Activated CD8-positive, alpha-beta memory T cell treated with anti-CD3 and anti-CD28 coated beads, Interleukin-2, amount 50 U/mL, for 24 hours (primary cell): ENCODE results near the gene GPR152.
A peak's percentile ranks its signal among the peaks of the same experiment; 100 is the strongest.
"Not testable (repeated sequence)": the region's sequence is repeated elsewhere in the genome, so short reads cannot be mapped to it uniquely, and the experiment has no call there.

ENCODE experiments used
- DNase-seq: peaks from one replicate; pipeline ENCODE4 v3.0.0-alpha.2; 2020; ENCODE audit errors: extremely low read depth

GPR152 gene

DNA sequence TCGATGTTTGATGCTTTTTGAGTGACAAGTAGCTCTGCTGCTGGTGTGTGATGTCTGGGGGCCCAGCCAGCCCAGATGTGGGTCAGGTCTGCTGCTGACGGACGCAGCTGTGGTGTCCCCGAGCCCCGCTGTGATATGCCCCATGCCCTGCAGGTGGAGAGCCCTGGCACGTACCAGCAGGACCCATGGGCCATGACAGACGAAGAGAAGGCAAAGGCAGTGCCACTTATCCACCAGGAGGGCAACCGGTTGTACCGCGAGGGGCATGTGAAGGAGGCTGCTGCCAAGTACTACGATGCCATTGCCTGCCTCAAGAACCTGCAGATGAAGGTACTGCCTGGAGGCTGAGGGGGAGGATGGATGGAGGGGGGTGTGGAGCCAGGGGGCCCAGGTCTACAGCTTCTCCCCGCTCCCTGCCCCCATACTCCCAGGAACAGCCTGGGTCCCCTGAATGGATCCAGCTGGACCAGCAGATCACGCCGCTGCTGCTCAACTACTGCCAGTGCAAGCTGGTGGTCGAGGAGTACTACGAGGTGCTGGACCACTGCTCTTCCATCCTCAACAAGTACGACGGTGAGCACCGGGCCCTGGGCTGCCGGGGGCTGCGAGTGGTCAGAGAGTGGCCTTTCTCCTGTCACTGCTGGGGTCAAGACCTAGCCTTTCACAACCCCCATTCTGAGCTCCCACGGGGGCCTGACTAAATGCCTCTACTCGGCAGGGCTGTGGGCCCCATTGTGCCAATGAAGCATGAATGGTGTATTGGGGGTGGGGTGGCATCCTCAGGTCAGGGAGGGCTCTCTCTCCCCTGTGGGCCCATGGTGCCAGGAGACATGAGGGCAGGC lies 37.6 kb upstream of the GPR152 start:
- DNase-seq, result no peak

DNA sequence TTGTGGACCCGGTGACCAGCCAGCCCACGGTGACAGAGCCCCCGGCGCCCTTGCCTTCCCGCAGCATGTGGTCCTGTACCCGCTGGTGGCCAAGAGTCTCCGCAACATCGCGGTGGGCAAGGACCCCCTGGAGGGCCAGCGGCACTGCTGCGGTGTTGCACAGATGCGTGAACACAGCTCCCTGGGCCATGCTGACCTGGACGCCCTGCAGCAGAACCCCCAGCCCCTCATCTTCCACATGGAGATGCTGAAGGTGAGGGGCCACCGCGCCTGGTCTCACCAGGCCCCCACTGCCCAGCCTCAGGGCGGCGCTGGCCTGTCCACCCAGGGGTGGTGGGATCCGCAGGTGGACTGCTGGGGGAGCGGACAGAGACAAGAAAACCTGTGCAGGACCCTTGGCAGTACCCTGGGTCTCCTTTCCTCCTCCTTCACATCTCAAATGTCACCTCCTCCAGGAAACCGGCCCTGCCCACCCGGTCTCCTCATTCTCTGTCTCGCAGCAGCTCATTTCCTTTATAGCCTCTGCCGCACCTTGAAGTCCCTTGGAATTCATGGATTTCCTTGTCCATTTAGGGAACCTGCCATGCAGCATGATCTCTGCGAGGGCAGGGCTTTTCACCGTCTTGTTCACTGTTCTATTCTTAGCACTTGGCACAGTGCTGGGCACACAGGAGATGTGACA lies 36.8 kb upstream of the GPR152 start:
- DNase-seq, result no peak

DNA sequence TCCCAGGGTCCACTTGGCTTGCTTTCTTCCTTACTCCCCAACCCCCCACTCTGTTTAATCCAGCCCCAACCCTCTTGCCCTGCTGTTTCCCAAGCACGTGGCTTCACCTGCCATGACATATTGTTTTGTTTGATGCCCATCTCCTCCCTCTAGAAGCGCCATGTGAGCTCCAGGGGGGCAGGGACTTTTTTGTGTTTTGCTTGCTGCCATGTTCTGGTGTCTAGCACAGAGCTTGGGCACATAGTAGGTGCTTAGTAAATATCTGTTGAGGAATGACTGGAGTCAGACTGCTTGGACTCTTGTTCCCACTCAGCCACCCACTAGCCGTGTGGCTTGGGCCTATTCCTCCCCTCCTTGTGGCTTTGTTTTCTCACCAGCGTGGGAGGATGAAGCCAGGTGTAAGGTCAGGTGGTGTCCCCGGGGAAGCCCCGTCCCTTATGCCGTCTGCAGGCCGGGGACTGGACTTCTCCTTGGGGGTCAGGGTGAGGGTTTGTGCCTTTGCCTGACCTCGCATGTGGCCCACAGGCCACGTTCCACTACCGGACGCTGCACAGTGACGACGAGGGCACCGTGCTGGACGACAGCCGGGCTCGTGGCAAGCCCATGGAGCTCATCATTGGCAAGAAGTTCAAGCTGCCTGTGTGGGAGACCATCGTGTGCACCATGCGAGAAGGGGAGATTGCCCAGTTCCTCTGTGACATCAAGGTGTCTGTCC lies 34.1 kb upstream of the GPR152 start:
- no peak for DNase-seq

DNA sequence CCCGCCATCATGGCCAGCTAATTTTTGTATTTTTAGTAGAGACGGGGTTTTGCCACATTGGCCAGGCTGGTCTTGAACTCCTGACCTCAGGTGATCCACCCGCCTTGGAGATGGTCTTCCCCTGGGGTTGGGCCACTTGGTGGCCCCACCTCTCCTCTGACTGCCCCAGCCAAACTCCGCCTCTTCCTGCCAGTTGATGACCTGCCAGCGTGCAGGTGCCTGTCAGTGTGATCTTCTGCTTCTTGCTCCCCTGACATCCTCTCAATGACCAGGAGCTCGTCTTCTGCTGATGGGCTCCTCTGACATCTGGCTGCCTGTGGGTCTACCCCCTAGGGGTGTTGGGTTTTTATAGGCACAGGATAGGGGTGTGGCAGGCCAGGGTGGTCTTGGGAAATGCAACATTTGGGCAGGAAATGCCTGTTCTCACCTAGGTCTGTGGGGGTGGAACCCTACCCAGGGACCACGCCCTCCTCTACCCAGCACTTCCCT lies 33.4 kb upstream of the GPR152 start:
- not testable (repeated sequence) for DNase-seq

DNA sequence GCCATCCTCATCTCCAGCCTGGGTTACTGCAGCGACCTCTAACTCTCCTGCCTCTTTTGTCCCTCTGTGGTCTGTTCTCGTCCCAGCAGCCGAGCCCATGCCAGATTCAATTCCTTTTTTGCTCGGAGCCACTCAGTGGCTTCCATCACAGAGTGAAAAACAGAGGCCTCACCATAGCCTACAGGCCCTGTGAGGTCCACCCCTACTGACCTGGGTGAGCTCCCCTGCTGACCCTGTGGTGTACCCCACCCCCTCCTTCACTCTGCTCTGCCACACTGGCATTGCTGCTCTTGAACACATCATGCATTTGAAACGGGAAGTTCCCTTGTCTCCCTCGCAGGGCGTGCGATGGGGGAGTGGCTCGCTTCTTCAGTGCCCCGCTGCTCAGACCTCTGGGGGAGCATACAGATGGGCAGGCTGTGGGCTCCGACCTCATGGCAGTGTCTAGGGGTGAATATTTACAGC lies 32.4 kb upstream of the GPR152 start:
- DNase-seq, result no peak

DNA sequence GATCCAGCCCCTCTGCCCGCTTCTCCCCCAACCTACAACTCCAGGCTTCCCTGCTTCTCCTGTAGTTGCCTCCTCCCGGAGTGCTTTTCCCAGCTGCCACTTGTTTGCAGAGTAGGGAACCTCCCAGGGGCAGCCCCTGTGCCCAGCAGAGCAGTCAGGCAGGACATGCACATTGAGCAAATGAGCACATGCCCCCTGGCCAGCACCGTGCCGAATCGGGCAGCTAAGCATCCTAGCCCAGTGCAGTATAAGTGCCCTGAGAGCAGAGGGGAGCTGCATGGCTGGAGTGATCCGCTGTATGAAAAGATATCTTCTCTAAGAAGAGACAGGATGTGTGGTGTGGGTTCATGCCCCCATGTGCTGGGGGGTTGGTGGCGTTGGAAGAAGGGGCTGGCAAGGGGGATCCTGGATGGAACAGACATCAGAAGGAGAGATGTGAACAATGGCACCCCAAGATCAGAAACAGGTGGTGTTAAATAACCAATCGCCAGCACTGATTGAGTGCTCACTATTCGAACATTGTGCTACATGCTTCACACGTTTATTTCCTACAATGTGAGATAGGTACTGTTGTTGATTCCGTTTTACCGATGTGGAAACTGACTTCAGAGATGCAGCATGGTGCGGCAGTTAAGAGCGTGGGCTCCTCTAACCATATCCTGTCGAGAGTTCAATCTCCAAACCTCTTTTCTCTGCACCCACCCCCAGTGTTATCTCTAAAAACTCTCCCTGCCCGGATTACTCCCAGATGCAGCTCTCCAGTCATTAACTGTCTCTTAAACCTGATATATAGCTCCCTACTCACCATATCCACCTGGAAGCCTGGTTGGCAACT lies 31.5 kb upstream of the GPR152 start:
- no peak for DNase-seq

DNA sequence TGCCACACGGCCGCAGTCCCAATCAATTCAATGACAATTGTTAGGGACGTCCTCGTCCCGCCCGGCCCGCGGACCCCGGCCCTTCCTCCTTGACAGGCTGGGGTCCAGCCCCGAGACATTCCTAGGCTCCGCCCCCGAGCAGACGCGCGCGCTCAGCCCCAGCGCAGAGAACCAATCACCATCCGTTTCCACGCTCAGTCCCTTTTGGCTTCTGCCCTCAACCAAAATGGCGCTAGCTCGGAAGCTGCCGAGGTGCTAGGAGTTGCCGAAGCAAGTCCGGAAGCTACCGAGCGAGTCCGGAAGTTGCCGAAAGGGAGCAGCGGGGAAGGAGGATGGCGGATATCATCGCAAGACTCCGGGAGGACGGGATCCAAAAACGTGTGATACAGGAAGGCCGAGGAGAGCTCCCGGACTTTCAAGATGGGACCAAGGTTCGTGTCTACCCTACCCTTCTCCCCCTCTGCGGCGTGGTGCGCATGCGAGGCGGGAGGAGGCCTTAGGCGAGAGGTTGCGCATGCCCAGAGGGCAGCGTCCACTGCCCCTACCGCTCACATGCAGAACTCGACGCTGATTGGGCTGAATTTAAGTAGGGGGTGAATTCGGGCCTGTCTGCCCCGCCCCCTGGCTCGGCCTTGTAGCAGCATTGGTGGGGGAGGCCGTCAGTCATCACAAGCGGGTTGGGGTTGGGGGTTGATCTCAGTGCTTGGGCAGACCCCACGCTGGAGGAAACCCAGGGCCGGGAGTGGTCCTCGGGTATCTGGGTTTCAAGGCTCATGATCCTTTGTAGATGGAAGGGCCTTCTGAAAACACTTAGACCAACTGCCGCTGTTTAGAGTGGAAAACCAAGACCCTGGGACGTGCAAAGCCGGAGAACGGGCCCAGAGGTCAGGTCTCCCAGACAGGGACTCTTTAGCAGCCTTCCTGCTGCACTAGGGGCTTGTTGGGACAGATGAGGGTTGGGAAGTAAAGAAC lies 30.6 kb upstream of the GPR152 start, which contains the start of gene AIP:
AIP (plus strand) TSS at position 200 of the 972 bp plus-strand sequence; CDS start at position 333, 133 bp downstream.
- peak; percentile 93 for DNase-seq

DNA sequence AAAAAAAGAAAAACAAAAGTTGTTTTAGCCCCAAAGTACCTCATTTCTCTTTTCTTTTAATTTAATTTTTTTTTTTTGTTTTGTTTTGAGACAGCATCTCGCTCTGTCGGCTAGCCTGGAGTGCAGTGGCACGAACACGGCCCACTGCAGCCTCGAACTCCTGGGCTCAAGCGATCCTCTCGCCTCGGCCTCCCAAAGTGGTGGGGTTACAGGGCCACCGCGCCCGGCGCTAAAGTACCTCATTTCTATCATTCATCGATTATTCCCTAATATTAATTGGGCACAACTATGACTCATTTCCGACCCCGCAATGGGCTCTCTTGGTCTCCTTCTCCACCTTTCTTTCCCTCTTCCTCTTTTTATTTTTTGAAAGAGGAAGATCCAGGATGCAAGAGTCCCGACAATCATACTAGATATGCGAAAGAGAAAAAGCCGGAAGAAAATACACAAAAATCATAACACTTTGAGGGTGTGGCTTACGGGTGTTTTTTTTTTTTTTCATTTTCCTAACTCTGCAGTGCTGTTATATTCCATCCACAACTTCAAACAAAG lies 29.8 kb upstream of the GPR152 start:
- no peak for DNase-seq

DNA sequence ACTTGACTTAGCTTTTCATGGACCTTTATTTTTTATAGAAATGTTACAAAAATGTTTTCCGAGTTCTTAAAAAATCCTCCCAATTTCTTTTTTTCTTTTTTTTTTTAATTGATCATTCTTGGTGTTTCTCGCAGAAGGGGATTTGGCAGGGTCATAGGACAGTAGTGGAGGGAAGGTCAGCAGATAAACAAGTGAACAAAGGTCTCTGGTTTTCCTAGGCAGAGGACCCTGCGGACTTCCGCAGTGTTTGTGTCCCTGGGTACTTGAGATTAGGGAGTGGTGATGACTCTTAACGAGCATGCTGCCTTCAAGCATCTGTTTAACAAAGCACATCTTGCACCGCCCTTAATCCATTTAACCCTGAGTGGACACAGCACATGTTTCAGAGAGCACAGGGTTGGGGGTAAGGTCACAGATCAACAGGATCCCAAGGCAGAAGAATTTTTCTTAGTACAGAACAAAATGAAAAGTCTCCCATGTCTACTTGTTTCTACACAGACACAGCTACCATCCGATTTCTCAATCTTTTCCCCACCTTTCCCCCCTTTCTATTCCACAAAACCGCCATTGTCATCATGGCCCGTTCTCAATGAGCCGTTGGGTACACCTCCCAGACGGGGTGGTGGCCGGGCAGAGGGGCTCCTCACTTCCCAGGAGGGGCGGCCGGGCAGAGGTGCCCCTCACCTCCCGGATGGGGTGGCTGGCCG lies 25.0 kb upstream of the GPR152 start:
- DNase-seq, result not testable (repeated sequence)

DNA sequence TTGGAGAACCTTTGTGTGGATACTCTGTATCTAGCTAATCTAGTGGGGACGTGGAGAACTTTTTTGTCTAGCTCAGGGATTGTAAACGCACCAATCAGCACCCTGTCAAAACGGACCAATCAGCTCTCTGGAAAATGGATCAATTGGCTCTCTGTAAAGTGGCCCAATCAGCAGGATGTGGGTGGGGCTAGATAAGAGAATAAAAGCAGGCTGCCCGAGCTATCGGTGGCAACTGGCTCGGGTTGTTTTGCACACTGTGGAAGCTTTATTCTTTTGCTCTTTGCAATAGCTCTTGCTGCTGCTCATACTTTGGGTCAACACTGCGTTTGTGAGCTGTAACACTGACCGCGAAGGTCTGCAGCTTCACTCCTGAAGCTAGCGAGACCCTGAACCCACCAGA lies 24.2 kb upstream of the GPR152 start:
- DNase-seq, result not testable (repeated sequence)

DNA sequence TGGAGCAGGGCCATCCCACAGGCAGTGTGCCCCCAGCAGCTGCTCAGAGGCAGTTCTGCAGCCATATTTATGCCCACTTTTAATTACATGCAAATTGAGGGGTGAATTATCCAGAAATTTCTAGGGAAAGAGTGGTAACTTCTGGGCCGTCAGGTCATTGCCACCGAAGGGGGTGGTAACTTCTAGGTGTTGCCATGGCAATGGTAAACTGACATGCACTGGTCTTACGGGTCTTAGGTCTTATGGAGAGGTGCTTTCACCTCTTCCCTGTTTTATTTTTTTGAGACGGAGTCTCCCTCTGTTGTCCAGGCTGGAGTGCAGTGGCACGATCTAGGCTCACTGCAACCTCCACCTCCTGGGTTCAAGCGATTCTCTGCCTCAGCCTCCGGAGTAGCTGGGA lies 20.4 kb upstream of the GPR152 start:
- DNase-seq, result no peak

DNA sequence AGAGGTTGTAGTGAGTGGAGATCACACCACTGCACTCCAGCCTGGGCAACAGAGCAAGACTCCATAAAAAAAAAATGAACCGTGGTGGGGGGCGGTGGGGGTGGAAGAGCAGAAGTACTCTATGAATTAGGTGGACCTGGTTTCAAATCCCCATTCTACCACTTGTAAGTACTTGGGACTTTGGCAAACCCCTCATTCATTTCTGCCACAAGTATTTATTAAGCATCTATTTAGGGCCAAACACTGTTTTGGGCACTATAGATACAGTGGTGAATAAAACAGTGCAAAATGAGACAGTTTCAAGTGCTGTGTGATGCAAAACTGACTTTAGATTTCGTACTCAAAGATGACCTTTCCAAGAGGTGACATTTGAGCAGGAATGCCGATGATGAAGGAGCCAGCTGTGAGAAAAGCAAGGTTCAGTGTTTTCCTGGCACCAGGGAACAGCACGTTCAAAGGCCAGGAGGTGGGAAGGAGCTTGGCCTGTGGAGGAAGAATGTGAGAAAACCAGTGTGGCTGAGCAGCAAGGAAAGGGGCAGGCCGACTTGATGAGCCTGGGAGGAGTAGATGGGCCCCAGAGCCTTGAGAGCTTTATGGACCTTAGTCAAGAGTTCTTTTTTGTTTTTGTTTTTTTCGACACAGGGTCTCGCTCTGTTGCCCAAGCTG lies 17.9 kb upstream of the GPR152 start:
- no peak for DNase-seq

DNA sequence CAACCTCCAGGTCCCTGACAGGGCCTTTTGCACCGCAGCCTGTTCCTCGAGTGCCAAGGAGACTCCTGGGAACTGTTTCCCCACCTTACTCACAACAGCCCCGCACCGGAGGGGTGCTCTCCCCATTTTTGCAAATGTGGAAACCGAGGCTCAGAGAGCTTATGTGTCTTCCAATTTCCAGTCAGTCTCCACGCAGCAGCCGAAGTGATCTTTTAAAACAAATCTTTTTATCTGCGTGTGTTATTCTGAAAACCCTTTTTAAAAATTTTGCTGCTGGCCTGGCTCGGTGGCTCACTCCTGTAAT lies 16.9 kb upstream of the GPR152 start:
- no peak for DNase-seq

DNA sequence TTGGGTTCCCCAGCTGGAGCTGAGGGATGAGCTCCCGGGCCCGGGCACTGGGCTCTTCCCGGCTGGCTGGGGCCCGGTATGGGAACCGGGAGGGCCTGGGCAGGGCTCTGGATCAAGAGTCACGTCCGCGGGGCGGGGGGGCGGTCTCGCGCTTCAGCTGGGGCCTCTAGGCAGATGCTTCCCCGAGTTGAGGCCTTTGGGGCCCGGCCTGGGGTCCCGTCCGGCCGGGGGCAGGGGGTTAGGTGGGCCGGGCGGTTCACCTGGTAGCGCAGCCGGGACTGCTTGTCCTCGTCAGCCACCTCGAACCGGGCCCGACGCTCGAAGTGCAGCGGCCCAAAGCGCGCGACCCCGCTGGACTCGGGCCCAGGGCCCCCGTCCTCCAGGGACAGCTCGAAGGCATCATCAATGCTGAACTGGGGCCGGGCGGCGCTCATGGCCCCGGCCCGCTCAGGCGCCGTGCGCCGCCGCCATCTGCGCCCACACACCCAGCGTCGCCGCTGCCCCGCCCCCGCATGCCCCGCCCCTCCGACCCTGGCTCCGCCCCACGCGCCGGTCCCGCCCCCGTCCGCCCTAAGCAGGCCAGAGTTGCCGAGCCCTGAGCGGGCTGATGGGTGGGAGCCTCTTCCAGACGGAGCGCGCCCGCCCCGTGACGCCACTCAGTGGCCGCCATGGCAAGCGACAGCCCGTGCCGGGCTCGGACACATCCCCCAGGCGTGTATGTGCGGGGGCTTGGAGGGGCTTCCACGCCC lies 16.4 kb upstream of the GPR152 start, which contains the start of gene TMEM134:
TMEM134 (minus strand) TSS at position 493 of the 749 bp plus-strand sequence; CDS start at position 434, 59 bp downstream.
- peak; percentile 64 for DNase-seq

DNA sequence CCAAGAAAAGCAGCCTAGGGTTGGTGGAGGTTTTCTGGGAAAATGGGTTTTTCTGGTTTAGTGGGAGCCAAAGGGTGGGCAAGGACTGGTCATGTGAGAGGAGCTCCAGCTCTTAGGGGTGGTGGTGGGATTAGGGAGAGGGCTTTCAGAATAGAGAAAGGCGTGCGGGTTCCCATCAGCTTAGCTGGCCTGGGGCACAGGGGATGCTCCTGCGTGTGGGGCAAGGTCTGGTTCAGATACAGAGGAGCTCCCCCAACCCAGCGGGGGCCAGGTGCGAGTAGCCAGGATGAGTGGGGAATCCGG lies 15.9 kb upstream of the GPR152 start:
- DNase-seq, result no peak

DNA sequence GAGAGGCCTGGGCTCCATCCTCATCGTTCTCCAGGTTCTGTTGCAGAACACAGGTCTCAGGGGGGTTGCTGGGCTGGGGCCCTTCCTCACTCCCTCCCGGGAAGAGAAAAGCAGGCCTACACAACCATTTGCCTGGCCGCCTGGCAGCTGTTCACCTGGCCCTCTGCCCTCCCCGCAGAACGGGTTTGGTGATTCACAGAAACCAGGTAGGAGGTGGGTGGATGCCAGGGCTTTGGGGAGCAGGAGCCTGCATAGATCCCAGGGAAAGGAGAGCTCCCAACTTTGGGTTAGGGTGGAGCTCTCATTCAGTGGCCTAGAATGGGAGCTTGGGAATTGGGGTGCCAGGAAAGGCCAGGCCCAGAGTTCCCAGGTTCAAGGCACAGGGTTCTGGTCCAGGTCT lies 15.5 kb upstream of the GPR152 start:
- DNase-seq, result no peak

DNA sequence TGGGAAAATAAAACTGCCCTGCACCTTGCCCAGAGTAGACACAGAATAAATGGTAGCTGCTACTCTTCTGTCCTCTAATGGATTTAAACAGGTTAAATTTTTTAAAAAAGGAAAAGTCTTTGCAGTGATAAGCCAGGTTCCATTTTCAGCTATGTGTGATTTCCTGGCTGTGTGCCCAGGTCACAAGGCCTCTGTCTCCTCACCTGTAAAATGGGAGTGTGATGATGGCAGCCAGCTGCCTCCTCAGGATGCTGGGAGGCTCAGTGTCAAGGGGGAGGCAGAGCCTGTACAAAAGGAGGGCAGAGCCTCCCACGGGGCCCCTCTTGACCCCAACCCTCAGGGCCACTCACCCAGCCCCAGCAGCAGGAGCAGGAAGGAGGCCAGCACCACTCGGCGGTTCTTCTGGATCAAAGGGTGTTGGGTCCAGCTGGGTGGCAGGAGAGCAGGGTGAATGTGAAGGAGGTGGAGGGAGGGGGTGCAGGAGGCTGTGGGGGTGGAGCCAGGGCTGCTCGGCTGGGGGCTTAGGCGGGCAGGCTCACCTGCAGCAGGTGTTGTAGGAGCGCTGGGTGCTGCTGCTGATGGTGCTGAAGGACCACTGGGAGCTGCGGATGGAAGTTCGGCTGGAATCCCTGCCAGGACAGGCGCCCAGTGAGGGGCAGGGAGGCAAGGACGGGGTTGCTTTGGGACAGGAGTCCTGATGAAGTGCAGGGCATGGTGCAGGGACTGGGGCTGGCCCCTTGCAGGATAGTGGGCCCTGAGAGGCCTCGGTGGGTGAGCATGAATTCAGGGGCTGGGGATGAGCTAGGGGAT lies 14.6 kb upstream of the GPR152 start:
- no peak for DNase-seq
